Cardiac ventricle fibroblast (primary cell): Measurements from ENCODE around the gene ZNF107. TPM values are rescaled to one million over a fixed set of nuclear protein-coding genes. Genes with fewer than 3 reads are reported as not detected.

Experiments used
- total RNA-seq: library from RNA; depleted of rRNA; stranded (reverse); fragments of >200 nt; gene quantifications from 2 replicates; pipeline ENCODE4 v1.2.3, GENCODE V29; 2015

ZNF107 gene
- total RNA-seq: 1.9 and 3.3 TPM in 2 replicates

DNA sequence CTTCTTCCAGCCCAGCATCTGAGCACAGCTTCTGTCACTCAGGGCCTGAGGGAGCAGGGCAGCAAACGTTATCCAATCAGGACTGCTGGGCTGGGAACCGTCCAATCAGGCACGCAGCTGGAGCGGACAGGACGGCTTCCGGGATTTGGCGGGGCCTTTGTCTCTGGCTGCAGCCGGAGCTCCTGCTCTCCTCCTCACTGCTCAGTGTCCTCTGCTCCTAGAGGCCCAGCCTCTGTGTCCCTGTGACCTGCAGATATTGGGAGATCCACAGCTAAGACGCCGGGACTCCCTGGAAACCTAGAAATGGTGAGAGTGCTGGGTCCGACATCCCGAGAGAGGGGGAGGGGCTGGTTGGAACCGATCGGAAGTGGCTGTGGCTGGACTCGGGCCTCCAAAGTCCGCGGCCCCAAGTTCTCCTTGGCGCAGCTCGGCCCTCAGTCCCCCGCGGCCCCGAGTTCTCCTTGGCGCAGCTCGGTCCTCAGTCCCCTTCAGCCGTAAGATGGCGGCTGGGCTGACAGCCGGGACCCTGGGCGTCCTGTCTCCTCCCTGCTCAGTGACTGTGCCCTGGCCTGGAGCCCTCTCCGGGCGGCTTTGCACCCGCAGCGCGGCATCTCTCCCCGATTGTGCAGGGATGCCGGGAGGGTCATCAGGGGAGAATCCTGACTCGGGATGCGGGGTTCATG is at the start of gene ZNF107:
ZNF107 (plus strand) TSS at position 154 of the 683 bp plus-strand sequence; CDS start at position 304, 150 bp downstream.

Other genes starting within 250 kb of the ZNF107 start
- gene ZNF680, start 103.1 kb upstream of the ZNF107 start, total RNA-seq: 12.5 and 17.3 TPM in 2 replicates
- gene ZNF138, start 128.3 kb downstream of the ZNF107 start, total RNA-seq: 4.5 and 5.2 TPM in 2 replicates
- 1.1 and 2.3 TPM in 2 replicates for gene ZNF273, start 237.1 kb downstream of the ZNF107 start, total RNA-seq